Mucosa of rectum (tissue), 2 donors: ENCODE results near the gene AIRE.

Source experiments
- H3K27ac ChIP-seq, 2 donors: one replicate each; pipeline ENCODE4 v1.7.0; 2013; ENCODE audit warnings: inconsistent platforms in 2 of 2, low read depth in 2 of 2, low read length in 2 of 2
- H3K27me3 ChIP-seq, 2 donors: one replicate each; pipeline ENCODE4 v1.7.0; 2013; ENCODE audit warnings: low read length in 2 of 2; ENCODE audit not compliant: control insufficient read depth in 2 of 2, insufficient read depth in 2 of 2
- H3K36me3 ChIP-seq, 2 donors: one replicate each; pipeline ENCODE4 v1.7.0; 2013; ENCODE audit warnings: low read length in 2 of 2; ENCODE audit not compliant: control insufficient read depth in 2 of 2, insufficient read depth in 2 of 2
- H3K4me1 ChIP-seq, 2 donors: one replicate each; pipeline ENCODE4 v1.7.0; 2013; ENCODE audit warnings: low read length in 2 of 2, mild to moderate bottlenecking in 1 of 2; ENCODE audit not compliant: control insufficient read depth in 2 of 2, insufficient read depth in 2 of 2
- H3K4me3 ChIP-seq, 2 donors: one replicate each; pipeline ENCODE4 v1.7.0; 2013; ENCODE audit warnings: low read length in 2 of 2
- H3K9ac ChIP-seq, 2 donors: one replicate each; pipeline ENCODE4 v1.7.0; 2013; ENCODE audit warnings: low read length in 2 of 2, low read depth in 1 of 2, mild to moderate bottlenecking in 1 of 2
- H3K9me3 ChIP-seq, 2 donors: one replicate each; pipeline ENCODE4 v1.7.0; 2013; ENCODE audit warnings: low read length in 2 of 2; ENCODE audit not compliant: control insufficient read depth in 2 of 2
- donor health status: healthy.
- donor health status: Normal muscosa, but diverticular disease.

AIRE gene

GRCh38 chr21:44331209-44331608 lies 45.5 kb downstream of the AIRE start:
- no peak overlapping the region for H3K4me3 ChIP-seq
- no peaks in the 10 kb centered on the region for H3K27me3 ChIP-seq
- no peaks in the 10 kb centered on the region for H3K9me3 ChIP-seq
- H3K27ac ChIP-seq: no peak overlapping the region
- peaks cover under 1 to 9% of the 10 kb centered on the region in 2 donors for H3K36me3 ChIP-seq
- H3K4me1 ChIP-seq: no peaks in the 10 kb centered on the region
- no peak overlapping the region for H3K9ac ChIP-seq

- Histone ChIP-seq H3K4me1 (no peaks in the 10 kb centered on the region), H3K27me3 (no peaks in the 10 kb centered on the region), H3K4me3 (no peak overlapping the region), H3K9me3 (no peaks in the 10 kb centered on the region), H3K27ac (no peak overlapping the region), H3K9ac (no peak overlapping the region), H3K36me3 (peaks cover 0 to 14% of the 10 kb centered on the region in 2 donors)
Measured at GRCh38 chr21:44331650-44332307, 46.1 kb downstream of the AIRE start.

GRCh38 chr21:44332383-44332782 lies 46.7 kb downstream of the AIRE start:
- Histone ChIP-seq H3K4me3 (no peak overlapping the region), H3K36me3 (peaks cover 0 to 14% of the 10 kb centered on the region in 2 donors), H3K9ac (no peak overlapping the region), H3K27ac (no peak overlapping the region), H3K4me1 (no peaks in the 10 kb centered on the region), H3K27me3 (no peaks in the 10 kb centered on the region), H3K9me3 (no peaks in the 10 kb centered on the region)

DNA sequence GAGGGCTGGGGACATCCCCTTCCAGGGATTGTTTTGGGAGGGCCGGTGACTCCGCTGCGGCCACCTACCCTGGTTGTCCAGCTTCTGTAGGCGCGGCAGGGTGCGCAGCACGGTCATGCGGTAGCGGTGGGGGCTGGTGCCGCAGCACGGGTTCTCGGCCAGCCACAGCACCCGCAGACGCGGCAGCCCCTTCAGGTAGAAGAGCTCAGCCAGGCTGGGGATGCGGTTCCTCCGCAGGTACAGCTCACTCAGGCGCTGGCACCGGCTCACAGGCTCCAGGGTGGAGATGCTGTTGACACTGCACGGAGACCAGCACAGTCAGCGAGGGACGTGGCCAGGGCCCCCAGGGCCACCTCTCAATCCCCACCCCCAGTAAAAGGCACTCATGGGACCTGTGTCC lies 47.3 kb downstream of the AIRE start:
- Histone ChIP-seq H3K9me3 (no peaks in the 10 kb centered on the region), H3K4me3 (no peak overlapping the region), H3K27me3 (no peaks in the 10 kb centered on the region), H3K4me1 (peaks cover 0 to 1% of the 10 kb centered on the region in 2 donors), H3K36me3 (peaks cover 0 to 14% of the 10 kb centered on the region in 2 donors), H3K27ac (no peak overlapping the region), H3K9ac (no peak overlapping the region)

DNA sequence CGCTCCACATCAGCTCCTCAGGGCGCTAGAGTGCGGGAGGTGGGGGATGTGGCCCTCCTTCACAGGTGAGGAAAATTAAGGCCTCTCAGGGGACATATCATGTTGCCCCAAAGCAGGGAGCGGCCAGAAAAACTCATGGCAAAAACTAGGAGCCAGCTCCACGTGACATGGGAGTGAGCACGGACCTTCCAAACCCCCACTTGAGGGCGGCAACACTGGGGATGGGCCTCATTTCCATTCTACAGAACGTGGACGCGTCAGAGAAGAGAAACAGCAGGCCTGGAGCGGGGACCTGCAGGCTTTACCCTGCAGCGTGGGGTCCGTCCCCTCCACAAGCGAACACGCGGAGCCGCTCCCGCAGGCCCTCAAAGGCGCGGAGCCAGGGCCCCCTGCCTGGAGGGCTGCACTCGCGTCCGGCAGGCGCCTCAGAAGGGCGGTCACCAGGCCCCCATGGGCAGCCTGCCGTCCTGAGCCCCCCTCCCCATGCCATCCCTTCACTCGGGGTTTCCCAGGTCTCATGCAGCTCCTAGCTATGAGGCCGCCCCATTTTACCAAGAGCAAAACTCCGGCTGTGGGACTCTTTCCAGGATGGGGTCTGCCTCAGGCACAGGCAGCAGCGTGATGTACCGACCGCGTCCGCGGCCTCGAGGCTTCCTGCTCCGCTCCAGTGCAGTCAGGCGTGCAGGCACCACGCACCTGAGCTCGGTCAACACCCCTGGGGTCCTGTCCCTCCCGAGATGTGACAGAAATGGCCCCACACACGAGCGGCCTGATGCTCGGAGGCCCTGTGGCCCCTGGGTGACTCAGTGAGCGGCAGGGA lies 48.0 kb downstream of the AIRE start:
- Histone ChIP-seq H3K4me1 (peaks cover 0 to 5% of the 10 kb centered on the region in 2 donors), H3K36me3 (peaks cover 0 to 14% of the 10 kb centered on the region in 2 donors), H3K27me3 (no peaks in the 10 kb centered on the region)

DNA sequence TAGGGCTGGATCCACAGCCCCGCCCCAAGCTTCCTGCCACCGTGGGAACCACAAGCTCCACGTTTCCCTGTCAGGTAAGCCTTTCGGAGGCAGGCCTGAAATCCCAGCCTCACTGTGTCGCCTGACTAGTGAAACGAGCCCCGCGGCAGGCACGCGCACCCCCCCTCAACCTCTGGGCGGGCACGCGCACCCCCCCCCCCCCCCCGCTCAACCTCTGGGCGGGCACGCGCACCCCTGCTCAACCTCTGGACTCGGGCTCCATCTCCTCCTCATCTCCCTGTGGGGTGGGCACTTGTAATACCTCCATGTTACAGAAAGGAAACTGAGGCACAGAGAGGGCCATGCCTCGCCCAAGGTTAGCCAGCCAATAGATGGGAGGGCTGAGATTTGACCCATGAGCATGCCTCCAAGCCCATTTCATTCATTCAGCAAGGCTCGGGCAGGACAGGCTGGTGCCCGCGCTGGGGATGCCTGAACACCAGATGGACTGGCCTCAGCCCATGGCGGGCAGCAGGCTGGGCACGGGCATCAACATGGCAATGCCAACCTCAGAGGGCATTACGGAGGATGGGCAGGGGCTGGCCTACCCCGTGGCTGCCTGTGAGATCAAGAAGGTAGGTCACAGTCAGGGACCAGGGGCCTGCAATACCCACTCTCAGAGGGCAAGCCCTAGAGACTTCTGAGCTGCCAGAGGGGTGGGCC lies 48.8 kb downstream of the AIRE start:
- no peak overlapping the region for H3K27ac ChIP-seq
- H3K4me3 ChIP-seq: no peak overlapping the region
- peaks cover 0 to 5% of the 10 kb centered on the region in 2 donors for H3K4me1 ChIP-seq
- no peak overlapping the region for H3K9ac ChIP-seq
- no peaks in the 10 kb centered on the region for H3K9me3 ChIP-seq
- peaks cover 0 to 14% of the 10 kb centered on the region in 2 donors for H3K36me3 ChIP-seq
- no peaks in the 10 kb centered on the region for H3K27me3 ChIP-seq

More for the DNA sequence above, 48.0 kb downstream of the AIRE start:
- H3K27ac ChIP-seq: no peak overlapping the region
- no peak overlapping the region for H3K4me3 ChIP-seq
- H3K9me3 ChIP-seq: no peaks in the 10 kb centered on the region
- H3K9ac ChIP-seq: no peak overlapping the region

GRCh38 chr21:44335266-44336059 lies 49.8 kb downstream of the AIRE start:
- H3K4me1 ChIP-seq: peaks cover 5 to 12% of the 10 kb centered on the region in 2 donors
- H3K4me3 ChIP-seq: no peak overlapping the region
- H3K9me3 ChIP-seq: no peaks in the 10 kb centered on the region
- no peak overlapping the region for H3K9ac ChIP-seq
- peaks cover 0 to 14% of the 10 kb centered on the region in 2 donors for H3K36me3 ChIP-seq
- no peaks in the 10 kb centered on the region for H3K27me3 ChIP-seq
- no peak overlapping the region for H3K27ac ChIP-seq

- H3K4me1 ChIP-seq: peaks cover 5 to 12% of the 10 kb centered on the region in 2 donors
- H3K4me3 ChIP-seq: no peak overlapping the region
- peaks cover 0 to 8% of the 10 kb centered on the region in 2 donors for H3K36me3 ChIP-seq
- H3K9me3 ChIP-seq: no peaks in the 10 kb centered on the region
- H3K27me3 ChIP-seq: no peaks in the 10 kb centered on the region
- H3K9ac ChIP-seq: no peak overlapping the region
- no peak overlapping the region for H3K27ac ChIP-seq
Measured at GRCh38 chr21:44337449-44337848, 51.8 kb downstream of the AIRE start.

DNA sequence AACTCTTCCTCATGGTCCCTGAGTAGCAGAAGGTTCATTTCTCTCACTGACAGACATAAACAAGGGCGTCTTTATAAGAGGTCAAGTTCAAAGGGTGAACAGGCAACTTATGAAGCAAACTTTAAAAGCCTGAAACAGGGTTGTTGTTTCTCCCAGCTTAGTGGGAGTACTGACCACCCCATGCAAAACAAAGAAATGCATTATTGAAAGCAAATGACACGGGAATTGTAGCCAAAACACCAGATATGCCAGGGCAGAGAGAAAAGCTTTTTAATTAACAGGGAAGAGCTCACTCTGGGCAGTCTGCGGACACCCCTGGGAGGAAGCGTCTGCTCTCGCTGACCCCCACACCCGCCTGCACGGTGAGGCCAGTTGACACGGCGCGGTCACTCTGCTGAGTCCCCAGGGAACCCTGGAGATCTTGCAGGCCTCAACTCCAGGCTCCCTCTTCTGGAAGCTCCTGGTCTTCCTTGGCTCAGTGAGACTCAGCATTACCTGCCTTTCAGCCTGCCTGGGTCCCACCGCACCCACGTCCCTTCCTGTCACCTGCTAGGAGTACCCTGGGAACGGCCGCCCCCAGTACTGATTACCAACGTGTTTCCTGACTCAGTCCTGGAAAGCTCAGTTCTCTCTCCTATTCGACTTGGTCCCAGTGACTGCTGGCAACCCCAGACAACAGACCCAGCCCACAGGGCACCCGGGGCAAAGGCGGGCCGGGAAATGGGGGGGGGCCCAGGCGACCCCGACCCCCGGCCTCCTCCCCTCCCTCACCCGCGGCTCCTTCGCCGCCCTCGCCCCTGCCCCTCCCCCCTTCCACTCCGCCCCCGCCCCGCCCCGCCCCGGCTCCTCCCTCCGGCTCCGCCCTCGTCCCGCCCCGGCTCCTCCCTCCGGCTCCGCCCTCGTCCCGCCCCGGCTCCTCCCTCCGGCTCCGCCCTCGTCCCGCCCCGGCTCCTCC lies 52.5 kb downstream of the AIRE start:
- Histone ChIP-seq H3K27me3 (no peaks in the 10 kb centered on the region), H3K36me3 (peaks cover 0 to 8% of the 10 kb centered on the region in 2 donors), H3K4me3 (peak overlapping the region; percentile 52 to 65), H3K9ac (peak overlapping the region in 1 of 2 donors; percentile 21), H3K27ac (peak overlapping the region; percentile 73 to 86), H3K4me1 (peaks cover 5 to 12% of the 10 kb centered on the region in 2 donors), H3K9me3 (no peaks in the 10 kb centered on the region)
